ENCODE results near the gene FRMD4A. TPM values are rescaled to one million over a fixed set of nuclear protein-coding genes. Genes with fewer than 3 reads are reported as not detected.

The FRMD4A gene
- total RNA-seq, 3 donors from 2014 or later: 0.46 to 1.4 (median 0.76) TPM

DNA sequence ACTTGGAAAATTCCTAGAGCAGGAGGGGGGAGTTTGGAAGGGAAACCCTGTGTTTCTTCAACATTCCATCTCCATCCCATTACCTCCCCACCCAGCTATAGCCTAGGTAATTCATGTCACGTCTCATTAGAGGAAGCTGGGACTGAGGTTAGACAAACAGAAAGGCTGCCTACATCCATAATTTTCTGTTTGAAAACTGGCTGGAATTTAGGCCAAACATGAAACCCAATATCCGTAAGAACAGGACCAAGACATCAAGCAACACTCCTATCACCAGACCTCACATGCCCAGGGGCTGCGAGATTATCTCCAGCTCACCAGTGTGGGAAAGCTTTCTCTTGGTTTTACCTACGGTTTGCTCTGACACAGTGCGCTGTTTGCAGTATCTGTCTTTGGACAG is 316.3 kb downstream of the FRMD4A start:
- no peak for ATAC-seq
- Mint-ChIP-seq H3K9me3 (peaks cover 9% of the 10 kb centered on the region), H3K36me3 (ENCODE audit: insufficient read depth) (peaks cover 5% of the 10 kb centered on the region), H3K27me3 (ENCODE audit: low read depth) (peaks cover 5% of the 10 kb centered on the region), H3K4me3 (no peak overlapping the region), H3K4me1 (ENCODE audit: low read depth) (peaks cover 30% of the 10 kb centered on the region)
- no peak for DNase-seq

DNA sequence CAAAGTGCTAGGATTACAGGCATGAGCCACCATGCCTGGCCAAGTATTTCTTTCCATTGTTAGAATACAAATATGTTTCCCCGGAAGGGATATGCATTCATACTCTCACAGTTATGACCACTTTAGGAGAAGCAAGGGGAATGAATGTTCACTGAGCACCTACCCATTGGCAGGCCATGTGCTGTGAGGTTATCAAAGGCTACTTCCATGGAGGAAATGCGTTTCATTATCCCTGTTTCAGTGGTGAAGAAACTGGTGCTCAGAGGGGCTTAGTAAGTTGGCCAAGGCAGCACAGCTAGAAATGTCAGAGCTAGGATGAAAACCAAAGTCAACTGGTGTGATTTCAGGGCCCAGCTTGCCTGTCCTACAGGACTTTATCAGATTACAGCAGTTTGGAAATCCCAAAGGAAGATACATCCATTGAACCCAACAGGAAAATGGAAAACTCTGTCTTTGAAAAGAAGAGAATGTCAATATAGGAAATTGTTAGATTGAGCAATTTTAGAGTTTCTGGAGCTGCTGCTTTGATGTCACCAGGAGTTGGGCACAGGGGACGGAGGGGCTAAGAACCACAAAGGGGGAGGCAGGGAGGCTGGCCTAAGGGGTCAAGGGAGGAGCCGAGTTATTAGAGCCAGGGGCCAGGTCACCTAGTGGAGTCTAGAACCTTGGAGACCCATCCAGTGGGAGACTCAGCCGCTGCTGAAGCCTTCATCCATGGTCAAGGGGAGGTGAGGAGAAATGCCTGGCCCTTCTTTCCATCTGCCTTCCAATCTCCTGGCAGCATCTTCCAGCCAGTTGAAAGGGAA is 319.8 kb downstream of the FRMD4A start:
- H3K9me3 Mint-ChIP-seq: no peaks in the 10 kb centered on the region
- no peak overlapping the region for H3K4me3 Mint-ChIP-seq
- DNase-seq (no peak), ATAC-seq (no peak)
- peaks cover 45% of the 10 kb centered on the region for H3K4me1 Mint-ChIP-seq (ENCODE audit: low read depth)
- peaks cover 3% of the 10 kb centered on the region for H3K27me3 Mint-ChIP-seq (ENCODE audit: low read depth)
- no peaks in the 10 kb centered on the region for H3K36me3 Mint-ChIP-seq (ENCODE audit: insufficient read depth)

DNA sequence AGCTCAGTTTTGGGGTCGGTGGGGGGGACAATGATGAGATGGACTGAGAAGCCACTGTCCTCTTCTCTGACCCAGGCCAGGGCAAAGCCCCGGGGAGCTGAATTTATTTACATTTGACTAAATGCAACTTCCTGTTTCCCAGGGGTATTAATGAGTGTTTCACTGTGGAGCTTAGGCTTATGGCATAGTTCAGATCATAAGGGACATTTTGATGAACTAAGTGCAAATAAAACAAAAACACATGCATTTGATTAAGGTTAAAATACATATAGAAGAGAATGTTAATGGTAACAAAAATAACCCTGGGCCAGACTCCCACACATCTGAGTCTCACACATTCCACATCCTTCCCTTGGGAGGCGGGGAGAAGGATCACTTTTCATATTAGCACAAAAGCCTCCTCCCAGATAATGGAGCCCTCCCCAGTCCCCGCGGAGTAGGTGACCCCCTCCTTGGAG is 320.6 kb downstream of the FRMD4A start:
- no peaks in the 10 kb centered on the region for H3K36me3 Mint-ChIP-seq (ENCODE audit: insufficient read depth)
- H3K4me1 Mint-ChIP-seq (ENCODE audit: low read depth): peaks cover 44% of the 10 kb centered on the region
- H3K9me3 Mint-ChIP-seq: no peaks in the 10 kb centered on the region
- H3K27me3 Mint-ChIP-seq (ENCODE audit: low read depth): peaks cover 3% of the 10 kb centered on the region
- no peak for DNase-seq
- peak in 1 of 2 donors; percentile 3 for ATAC-seq
- H3K4me3 Mint-ChIP-seq: peak overlapping the region; percentile 79

DNA sequence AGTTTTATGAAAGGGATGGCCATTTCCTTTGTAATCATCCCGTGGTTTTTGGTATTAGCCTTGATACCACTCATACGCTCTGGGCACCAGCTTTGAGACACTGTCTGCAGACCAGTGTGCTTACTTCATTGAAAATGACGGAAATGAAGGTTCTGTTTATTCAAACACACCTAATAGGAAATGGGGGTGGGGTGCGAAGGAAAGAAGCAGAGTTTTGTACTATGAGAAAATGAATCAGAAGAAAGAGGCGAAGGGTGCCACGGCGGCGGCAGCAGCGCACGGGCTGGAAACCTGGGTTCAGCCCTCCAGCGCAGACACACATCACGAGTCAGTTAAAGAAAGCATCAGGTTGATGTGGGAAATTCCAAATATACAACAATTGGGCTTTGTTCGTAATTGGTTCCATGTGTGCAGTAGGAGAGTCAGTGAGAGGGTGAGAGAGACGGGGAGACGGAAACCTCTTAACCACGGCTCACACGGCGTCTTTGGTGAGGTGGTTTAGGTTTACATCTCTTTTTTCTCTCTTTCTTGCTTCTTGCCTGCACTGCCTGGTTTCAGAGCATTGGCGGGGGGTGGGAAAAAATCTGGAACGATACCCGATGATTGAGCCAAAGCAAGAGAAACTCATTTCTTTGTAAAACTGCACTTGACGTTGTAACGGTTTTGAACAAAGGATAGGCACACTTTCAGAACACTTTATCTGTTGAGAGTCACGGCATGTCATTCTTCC is 321.2 kb downstream of the FRMD4A start:
- ATAC-seq: peak; percentile 93 to 94
- Mint-ChIP-seq H3K4me3 (peak overlapping the region; percentile 79), H3K27me3 (ENCODE audit: low read depth) (peaks cover 3% of the 10 kb centered on the region), H3K4me1 (ENCODE audit: low read depth) (peaks cover 46% of the 10 kb centered on the region), H3K9me3 (no peaks in the 10 kb centered on the region), H3K36me3 (ENCODE audit: insufficient read depth) (no peaks in the 10 kb centered on the region)
- DNase-seq: peak; percentile 71

DNA sequence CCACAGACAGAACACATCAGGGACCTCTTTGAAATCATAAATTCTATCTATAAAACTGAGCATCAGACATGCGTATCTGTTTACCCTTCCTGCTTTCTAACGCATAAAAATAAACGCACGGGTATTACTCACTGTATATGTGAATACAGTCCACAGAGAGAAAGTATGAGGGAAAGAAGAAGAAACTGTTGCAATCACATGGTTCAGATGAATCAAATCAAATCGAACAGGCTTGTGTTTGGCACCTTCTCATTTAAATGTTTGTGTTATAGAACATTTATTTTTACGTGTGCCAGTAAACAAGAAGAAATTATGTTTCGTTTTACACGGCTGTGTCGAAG is 322.0 kb downstream of the FRMD4A start:
- H3K27me3 Mint-ChIP-seq (ENCODE audit: low read depth): peaks cover 3% of the 10 kb centered on the region
- H3K4me3 Mint-ChIP-seq: peak overlapping the region; percentile 79
- H3K4me1 Mint-ChIP-seq (ENCODE audit: low read depth): peaks cover 53% of the 10 kb centered on the region
- H3K36me3 Mint-ChIP-seq (ENCODE audit: insufficient read depth): no peaks in the 10 kb centered on the region
- ATAC-seq: no peak
- no peak for DNase-seq
- H3K9me3 Mint-ChIP-seq: no peaks in the 10 kb centered on the region

DNA sequence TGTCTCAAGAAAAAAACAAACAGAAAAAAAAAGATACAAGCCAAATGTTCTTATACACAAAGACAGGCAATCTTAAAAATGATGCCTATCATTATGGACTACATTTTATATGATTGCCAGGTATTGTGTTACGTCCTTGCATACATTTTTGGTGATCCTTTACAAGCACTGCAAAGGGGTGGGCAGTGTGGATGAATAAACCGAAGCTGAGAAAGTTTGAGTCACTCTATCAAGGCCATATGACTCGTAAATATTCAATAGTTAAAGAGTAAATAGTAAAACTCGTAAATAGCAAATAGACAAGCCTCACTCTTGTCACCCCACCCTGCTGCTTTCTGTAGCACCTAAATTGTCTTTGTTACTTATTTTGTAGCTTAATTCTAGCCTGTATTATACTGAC is 326.2 kb downstream of the FRMD4A start:
- Mint-ChIP-seq H3K4me3 (no peak overlapping the region), H3K36me3 (ENCODE audit: insufficient read depth) (no peaks in the 10 kb centered on the region), H3K27me3 (ENCODE audit: low read depth) (no peaks in the 10 kb centered on the region), H3K9me3 (no peaks in the 10 kb centered on the region), H3K4me1 (ENCODE audit: low read depth) (peaks cover 55% of the 10 kb centered on the region)
- DNase-seq (no peak), ATAC-seq (no peak)

DNA sequence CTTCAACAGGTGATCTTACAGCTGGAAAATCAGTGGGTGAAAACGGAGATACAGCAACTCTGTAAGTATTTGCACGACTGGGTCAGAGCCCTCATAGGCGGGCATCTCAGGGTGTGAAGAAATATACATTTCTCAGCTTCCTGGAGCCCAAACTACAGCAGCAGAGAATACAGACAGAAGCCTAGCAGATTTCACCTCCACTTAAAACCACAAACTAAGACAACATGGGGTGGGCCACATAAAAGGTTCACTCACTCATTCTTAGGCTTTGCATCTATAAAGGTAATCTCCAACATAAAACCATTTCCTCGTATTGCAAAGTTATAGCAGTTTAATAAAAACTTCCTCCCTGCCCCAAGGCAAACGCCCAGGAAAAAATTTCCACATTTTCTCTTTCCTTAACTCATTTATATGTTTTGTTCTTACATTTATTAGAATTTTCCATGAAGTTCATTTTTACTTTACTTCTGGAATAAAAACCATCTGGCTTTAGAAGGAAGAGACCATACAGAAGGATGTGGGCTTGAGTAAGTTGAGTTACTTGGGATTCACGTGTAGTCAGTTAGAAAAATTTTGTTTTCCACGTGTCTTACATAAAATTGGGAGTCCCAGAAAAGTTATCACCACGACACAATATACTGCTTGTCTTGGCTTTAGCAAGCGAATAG is 327.1 kb downstream of the FRMD4A start:
- Mint-ChIP-seq H3K4me3 (no peak overlapping the region), H3K36me3 (ENCODE audit: insufficient read depth) (no peaks in the 10 kb centered on the region), H3K4me1 (ENCODE audit: low read depth) (peaks cover 47% of the 10 kb centered on the region), H3K9me3 (no peaks in the 10 kb centered on the region), H3K27me3 (ENCODE audit: low read depth) (no peaks in the 10 kb centered on the region)
- DNase-seq: no peak
- no peak for ATAC-seq

DNA sequence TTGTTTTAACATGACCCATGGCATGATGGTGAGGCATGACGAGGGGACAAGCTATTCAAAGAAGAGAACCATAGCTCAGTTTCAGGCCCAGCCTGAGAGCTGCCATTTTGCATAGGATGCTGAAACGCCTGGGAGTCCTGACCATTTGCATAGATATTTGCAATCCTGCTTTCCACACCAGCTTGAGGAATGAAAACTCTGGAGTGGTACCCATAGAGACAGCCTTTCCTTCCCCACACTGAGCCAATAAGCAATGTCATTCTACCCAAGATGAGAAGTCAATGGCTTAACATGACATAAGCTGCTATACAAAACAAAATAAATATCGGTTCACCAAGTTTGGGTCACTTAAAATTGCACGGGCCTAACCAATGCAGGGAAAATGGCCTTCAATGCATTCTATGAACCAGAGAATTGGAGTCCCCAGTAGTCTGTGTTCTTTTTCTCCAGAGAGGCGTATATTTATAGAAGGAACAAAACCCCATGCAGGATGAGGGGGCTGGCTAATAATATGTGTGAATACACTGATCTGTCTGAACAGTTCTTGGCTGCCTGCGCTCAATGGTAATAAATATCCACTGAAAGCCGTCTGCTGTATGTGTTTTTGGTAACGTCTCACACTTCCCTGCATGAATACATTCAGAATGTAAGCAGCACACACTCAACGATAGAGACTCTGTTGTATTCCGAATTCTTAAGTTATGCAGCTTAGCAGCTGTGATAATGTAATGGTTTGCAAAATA is 329.3 kb downstream of the FRMD4A start:
- Mint-ChIP-seq H3K9me3 (no peaks in the 10 kb centered on the region), H3K27me3 (ENCODE audit: low read depth) (no peaks in the 10 kb centered on the region), H3K4me3 (no peak overlapping the region)

DNA sequence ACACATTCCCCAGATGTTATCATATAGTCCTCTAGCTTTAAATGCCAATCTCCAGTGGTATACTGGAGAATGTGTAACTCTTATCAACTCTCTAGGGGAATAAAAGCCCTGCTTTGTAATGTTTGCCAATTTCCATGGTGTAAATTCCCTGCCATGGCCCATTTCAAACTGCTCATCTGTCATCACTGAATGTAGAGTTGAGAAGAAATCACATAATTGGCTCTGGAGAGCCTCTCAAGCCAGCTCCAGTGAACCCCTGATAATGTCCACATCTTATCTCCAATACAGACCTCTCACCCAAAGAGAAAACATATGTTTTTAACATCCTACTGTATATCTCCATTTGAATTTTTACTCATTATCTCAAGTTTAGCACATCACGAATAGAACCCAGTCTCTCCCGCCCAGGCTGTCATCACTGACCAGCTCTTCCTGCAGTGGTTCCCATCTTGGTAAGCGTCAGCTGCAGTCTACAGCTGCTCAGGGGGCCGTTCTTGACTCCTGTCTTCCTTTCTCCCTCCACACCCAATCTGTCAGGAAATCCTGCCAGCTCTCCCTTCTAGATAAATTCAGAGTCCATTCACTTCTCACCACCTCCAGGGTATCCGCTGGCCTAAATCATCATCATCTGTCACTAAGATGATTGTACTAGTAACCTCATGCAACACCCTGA is 332.4 kb downstream of the FRMD4A start:
- no peaks in the 10 kb centered on the region for H3K27me3 Mint-ChIP-seq (ENCODE audit: low read depth)
- H3K4me1 Mint-ChIP-seq (ENCODE audit: low read depth): peaks cover 21% of the 10 kb centered on the region
- ATAC-seq (no peak), DNase-seq (no peak)
- no peak overlapping the region for H3K4me3 Mint-ChIP-seq
- no peaks in the 10 kb centered on the region for H3K36me3 Mint-ChIP-seq (ENCODE audit: insufficient read depth)
- no peaks in the 10 kb centered on the region for H3K9me3 Mint-ChIP-seq

More for the DNA sequence above, 329.3 kb downstream of the FRMD4A start:
- Mint-ChIP-seq H3K4me1 (ENCODE audit: low read depth) (peaks cover 32% of the 10 kb centered on the region), H3K36me3 (ENCODE audit: insufficient read depth) (no peaks in the 10 kb centered on the region)
- DNase-seq (no peak), ATAC-seq (no peak)

DNA sequence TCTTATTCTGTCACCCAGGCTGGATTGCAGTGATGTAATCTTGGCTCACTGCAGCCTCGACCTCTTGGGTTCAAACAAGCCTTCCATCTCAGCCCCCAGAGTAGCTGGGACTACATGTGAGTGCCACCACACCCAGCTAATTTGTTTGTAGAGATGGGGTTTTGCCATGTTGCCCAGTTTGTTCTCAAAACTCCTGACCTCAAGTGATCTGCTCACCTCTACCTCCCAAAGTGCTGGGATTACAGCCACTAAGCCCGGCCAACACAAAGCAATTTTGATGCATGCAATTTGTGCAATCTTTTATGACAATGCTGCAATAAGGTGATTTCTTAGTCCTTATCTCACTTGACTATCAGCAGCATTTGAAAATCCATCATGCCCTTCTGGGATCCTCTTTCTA is 333.1 kb downstream of the FRMD4A start:
- ATAC-seq: no peak
- no peaks in the 10 kb centered on the region for H3K27me3 Mint-ChIP-seq (ENCODE audit: low read depth)
- DNase-seq: no peak
- H3K4me1 Mint-ChIP-seq (ENCODE audit: low read depth): peaks cover 20% of the 10 kb centered on the region
- no peaks in the 10 kb centered on the region for H3K36me3 Mint-ChIP-seq (ENCODE audit: insufficient read depth)
- no peaks in the 10 kb centered on the region for H3K9me3 Mint-ChIP-seq
- no peak overlapping the region for H3K4me3 Mint-ChIP-seq

DNA sequence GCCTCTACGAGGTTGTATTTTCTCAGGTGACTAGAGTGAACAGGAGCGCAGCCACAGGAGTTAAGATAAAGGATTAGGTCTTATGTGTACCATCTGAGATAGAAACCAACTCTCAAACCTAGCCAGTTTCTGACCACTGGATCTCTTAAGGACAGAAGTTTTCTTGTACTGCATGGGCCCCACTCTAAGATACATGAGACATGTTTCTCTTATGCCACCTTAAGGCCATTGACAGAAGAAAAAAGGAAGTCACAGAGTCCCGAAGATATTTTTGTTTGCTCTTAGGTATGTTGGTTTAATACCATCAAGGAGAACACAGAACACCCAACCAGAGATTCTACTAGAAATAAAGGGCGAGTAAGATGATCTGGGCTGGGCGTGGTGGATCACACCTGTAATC is 335.8 kb downstream of the FRMD4A start:
- Mint-ChIP-seq H3K4me3 (no peak overlapping the region), H3K9me3 (no peaks in the 10 kb centered on the region), H3K27me3 (ENCODE audit: low read depth) (no peaks in the 10 kb centered on the region), H3K36me3 (ENCODE audit: insufficient read depth) (no peaks in the 10 kb centered on the region), H3K4me1 (ENCODE audit: low read depth) (peaks cover 14% of the 10 kb centered on the region)
- ATAC-seq (no peak), DNase-seq (no peak)

DNA sequence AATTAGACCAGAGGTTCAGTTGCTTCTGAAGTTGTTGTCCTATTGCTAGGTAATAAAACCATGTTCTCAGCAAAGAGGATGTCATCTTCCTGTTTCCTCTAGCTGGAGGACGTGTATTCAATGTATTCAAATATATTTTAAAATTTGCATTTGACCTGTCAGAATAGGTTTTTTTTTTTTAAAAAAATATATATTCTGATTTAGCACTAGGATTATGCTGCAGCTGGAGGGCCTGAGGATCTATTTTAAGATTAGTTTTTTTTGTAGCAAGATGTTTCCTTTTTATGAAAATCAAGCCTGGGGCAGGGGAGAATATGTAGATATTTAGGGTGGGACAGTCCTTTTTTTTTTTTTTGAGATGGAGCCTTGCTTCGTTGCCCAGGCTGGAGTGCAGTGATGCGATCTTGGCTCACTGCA is 337.0 kb downstream of the FRMD4A start:
- Mint-ChIP-seq H3K27me3 (ENCODE audit: low read depth) (no peaks in the 10 kb centered on the region), H3K36me3 (ENCODE audit: insufficient read depth) (no peaks in the 10 kb centered on the region), H3K4me3 (no peak overlapping the region), H3K4me1 (ENCODE audit: low read depth) (peaks cover 15% of the 10 kb centered on the region), H3K9me3 (no peaks in the 10 kb centered on the region)
- no peak for DNase-seq
- ATAC-seq: no peak

DNA sequence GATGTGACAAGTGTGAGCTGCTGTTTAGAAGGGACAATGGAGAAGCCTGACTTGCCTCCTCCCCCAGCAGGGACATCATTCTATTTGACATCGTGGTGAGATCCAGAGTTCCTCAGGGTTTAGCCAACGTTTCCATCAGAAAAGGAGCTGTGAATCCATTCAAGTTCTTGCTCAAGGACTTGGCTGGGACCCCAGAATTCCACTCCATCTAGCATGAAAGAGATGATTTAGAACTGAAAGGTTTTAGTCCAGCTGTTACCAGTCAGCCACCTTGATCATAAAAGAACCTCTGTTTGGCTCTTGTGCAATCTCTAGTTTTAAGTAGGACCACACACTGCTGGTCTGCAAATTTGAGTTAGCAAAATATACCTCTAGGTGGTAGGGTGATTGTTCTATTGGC is 337.6 kb downstream of the FRMD4A start:
- ATAC-seq (no peak), DNase-seq (no peak)
- Mint-ChIP-seq H3K27me3 (ENCODE audit: low read depth) (no peaks in the 10 kb centered on the region), H3K9me3 (no peaks in the 10 kb centered on the region), H3K36me3 (ENCODE audit: insufficient read depth) (no peaks in the 10 kb centered on the region), H3K4me1 (ENCODE audit: low read depth) (peaks cover 19% of the 10 kb centered on the region), H3K4me3 (no peak overlapping the region)

DNA sequence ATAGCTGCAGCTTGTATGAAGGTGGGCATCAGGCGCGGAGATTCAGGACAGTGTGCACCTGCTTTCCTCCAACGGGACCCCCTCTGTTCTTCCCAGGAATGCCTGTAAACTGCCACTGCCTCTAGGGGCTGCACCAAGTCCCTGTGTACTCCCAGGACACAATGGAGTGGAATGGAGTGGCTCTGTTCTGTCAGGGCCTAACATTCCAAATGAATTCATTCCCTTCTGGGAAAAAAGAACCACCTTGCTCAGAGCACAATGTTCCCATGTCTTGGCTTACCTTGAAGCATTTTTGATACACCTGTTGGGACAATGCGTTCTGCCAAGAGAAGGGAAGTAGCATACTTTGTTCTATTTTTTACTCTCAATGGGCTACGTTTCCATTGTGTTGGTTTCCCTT is 339.4 kb downstream of the FRMD4A start:
- Mint-ChIP-seq H3K4me1 (ENCODE audit: low read depth) (peaks cover 29% of the 10 kb centered on the region), H3K36me3 (ENCODE audit: insufficient read depth) (no peaks in the 10 kb centered on the region), H3K27me3 (ENCODE audit: low read depth) (no peaks in the 10 kb centered on the region), H3K4me3 (no peak overlapping the region), H3K9me3 (no peaks in the 10 kb centered on the region)
- ATAC-seq (no peak), DNase-seq (no peak)
